ENCODE results near the gene TMED10.
"Not testable (repeated sequence)": the region's sequence is repeated elsewhere in the genome, so short reads cannot be mapped to it uniquely, and the experiment has no call there.

Gene TMED10

GRCh38 chr14:75156901-75157300, 19.5 kb downstream of the TMED10 start:
- peak in 1 of 5 donors; percentile 74 for DNase-seq

GRCh38 chr14:75156111-75156510, 20.3 kb downstream of the TMED10 start:
- no peak for DNase-seq

GRCh38 chr14:75155169-75155568, 21.2 kb downstream of the TMED10 start:
- no peak for DNase-seq

- DNase-seq: no peak
These were observed 23.1 kb downstream of the TMED10 start for GRCh38 chr14:75153295-75153694.

GRCh38 chr14:75151851-75152250, 24.6 kb downstream of the TMED10 start:
- no peak for DNase-seq

GRCh38 chr14:75150637-75151036, 25.8 kb downstream of the TMED10 start:
- DNase-seq: not testable (repeated sequence)

GRCh38 chr14:75150150-75150549, 26.3 kb downstream of the TMED10 start:
- DNase-seq: no peak

GRCh38 chr14:75147423-75148071, 28.9 kb downstream of the TMED10 start:
- DNase-seq: no peak

- DNase-seq: no peak
These were observed 31.5 kb downstream of the TMED10 start for GRCh38 chr14:75144944-75145343.

- no peak for DNase-seq
These were observed 32.5 kb downstream of the TMED10 start for GRCh38 chr14:75143761-75144527.

GRCh38 chr14:75142494-75142893, 33.9 kb downstream of the TMED10 start:
- DNase-seq: no peak

GRCh38 chr14:75141967-75142366, 34.4 kb downstream of the TMED10 start:
- DNase-seq: peak in 4 of 5 donors; percentile 9 to 36 (median 20)

- DNase-seq: no peak
These were observed 35.4 kb downstream of the TMED10 start for GRCh38 chr14:75141062-75141461.

GRCh38 chr14:75140620-75141019, 35.8 kb downstream of the TMED10 start:
- no peak for DNase-seq

- no peak for DNase-seq
These were observed 37.2 kb downstream of the TMED10 start for GRCh38 chr14:75139185-75139584.

GRCh38 chr14:75138492-75138891, 37.9 kb downstream of the TMED10 start:
- DNase-seq: no peak

- DNase-seq: no peak
These were observed 41.8 kb downstream of the TMED10 start for GRCh38 chr14:75134644-75135043.

GRCh38 chr14:75133597-75133996, 42.8 kb downstream of the TMED10 start:
- DNase-seq: no peak

- DNase-seq: peak in 4 of 5 donors; percentile 11 to 72 (median 52)
These were observed 43.9 kb downstream of the TMED10 start for GRCh38 chr14:75132382-75133086.

GRCh38 chr14:75128596-75128990, 47.8 kb downstream of the TMED10 start:
- DNase-seq: no peak

GRCh38 chr14:75127903-75128595, 48.4 kb downstream of the TMED10 start:
- no peak for DNase-seq

GRCh38 chr14:75127474-75127820, 49.0 kb downstream of the TMED10 start:
- not testable (repeated sequence) for DNase-seq
